ENCODE data around the gene GABRB2. TPM values are rescaled to one million over a fixed set of nuclear protein-coding genes. Genes with fewer than 3 reads are reported as not detected.

Gene GABRB2
- not detected for total RNA-seq (2021; ENCODE audit: unreplicated experiment)
- not detected for polyA plus RNA-seq (2012; ENCODE audit: insufficient read length)
- percentile 1 among the genes with signal in this experiment for Bru-seq, nascent RNA
- percentile 0 among the genes with signal in this experiment for BruChase-seq, experiment 1, labeled RNA remaining after a 2-hour chase
- percentile 2 among the genes with signal in this experiment for BruChase-seq, experiment 2, labeled RNA remaining after a 6-hour chase
- long read RNA-seq: 0 reads

DNA sequence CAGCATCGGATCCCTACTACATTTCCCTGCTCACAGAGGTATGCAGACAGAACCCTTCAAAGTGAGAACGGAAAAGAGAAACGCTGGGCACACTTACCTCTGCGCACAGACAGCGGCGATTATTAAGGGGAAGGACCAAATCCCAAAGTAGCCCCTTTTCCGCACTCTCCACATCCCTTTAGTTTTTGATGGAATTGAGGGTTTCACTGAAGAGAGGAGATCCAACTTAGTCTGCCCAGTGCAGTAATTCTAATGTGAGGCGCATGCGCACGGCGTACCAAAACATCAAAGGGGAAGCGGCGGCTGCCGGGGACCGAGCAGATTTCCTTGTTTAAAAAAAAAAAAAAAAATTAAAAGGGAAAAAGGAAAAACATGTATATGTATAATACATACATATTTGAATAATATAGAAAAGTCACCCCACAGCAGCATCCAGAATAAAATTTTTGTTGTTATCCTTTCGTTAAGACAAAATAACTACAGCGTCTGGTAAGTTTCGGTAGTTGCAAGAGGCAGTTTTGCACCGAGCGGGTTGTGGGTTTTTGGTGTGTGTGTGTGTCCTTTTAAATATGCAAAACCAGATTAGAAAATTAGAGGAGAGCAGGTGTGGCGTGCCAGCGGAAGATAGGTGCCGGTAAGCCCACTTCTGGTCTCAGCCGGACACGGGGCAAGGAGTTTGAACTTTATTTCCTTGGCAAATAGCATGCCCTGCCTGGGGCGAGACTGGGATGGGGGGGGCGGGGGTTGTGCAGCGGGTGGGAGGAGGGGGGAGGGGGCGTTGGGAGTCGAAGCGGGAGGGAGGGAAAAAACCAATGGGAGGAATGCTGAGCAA lies at the start of gene GABRB2:
Gene GABRB2 (minus strand): TSS at position 256 of the 832 bp plus-strand sequence. CDS start 82 bp downstream, at position 174.
- Histone ChIP-seq H3K27me3 (ENCODE audit: control insufficient read depth, insufficient read depth, low read length) (peaks cover 19% of the 10 kb centered on the region), H3K4me1 (ENCODE audit: control insufficient read depth, insufficient read depth, low read length) (peaks cover 3% of the 10 kb centered on the region; the same call in 1 of the 2 replicates), H3K27ac (ENCODE audit: low read length) (no peak within 1 kb of the TSS), H3K9me3 (ENCODE audit: control insufficient read depth, insufficient read depth, low read depth, low read length) (no peaks in the 10 kb centered on the region), H3K36me3 (ENCODE audit: control insufficient read depth, insufficient read depth, low read length) (no peaks in the 10 kb centered on the region), H3K4me3 (ENCODE audit: low read depth in 2 of 2, low read length in 2 of 2) (peak within 1 kb of the TSS; percentile 25 to 48)
- 0 out of 2 replicates have a peak, but pooled peaks have one; percentile 32 for ATAC-seq
- CTCF ChIA-PET: no interaction called here
- DNase-seq (ENCODE audit: low read depth, low spot score): no peak
- peak; percentile 98 for TF ChIP-seq TCF7L2 (IDR thresholded peaks at IDR 0.05; ENCODE audit: low read depth, low read length)
- TF ChIP-seq, protein P1, sequence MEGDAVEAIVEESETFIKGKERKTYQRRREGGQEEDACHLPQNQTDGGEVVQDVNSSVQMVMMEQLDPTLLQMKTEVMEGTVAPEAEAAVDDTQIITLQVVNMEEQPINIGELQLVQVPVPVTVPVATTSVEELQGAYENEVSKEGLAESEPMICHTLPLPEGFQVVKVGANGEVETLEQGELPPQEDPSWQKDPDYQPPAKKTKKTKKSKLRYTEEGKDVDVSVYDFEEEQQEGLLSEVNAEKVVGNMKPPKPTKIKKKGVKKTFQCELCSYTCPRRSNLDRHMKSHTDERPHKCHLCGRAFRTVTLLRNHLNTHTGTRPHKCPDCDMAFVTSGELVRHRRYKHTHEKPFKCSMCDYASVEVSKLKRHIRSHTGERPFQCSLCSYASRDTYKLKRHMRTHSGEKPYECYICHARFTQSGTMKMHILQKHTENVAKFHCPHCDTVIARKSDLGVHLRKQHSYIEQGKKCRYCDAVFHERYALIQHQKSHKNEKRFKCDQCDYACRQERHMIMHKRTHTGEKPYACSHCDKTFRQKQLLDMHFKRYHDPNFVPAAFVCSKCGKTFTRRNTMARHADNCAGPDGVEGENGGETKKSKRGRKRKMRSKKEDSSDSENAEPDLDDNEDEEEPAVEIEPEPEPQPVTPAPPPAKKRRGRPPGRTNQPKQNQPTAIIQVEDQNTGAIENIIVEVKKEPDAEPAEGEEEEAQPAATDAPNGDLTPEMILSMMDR (IDR thresholded peaks at IDR 0.05): no peak
- no peak for TF ChIP-seq SIN3A (IDR thresholded peaks at IDR 0.05; ENCODE audit: borderline replicate concordance, insufficient read depth, low read depth, low read length)
- no peak for TF ChIP-seq POLR2AphosphoS5 (IDR thresholded peaks at IDR 0.05; ENCODE audit: low read depth, low read length)
- TF ChIP-seq, protein P2, sequence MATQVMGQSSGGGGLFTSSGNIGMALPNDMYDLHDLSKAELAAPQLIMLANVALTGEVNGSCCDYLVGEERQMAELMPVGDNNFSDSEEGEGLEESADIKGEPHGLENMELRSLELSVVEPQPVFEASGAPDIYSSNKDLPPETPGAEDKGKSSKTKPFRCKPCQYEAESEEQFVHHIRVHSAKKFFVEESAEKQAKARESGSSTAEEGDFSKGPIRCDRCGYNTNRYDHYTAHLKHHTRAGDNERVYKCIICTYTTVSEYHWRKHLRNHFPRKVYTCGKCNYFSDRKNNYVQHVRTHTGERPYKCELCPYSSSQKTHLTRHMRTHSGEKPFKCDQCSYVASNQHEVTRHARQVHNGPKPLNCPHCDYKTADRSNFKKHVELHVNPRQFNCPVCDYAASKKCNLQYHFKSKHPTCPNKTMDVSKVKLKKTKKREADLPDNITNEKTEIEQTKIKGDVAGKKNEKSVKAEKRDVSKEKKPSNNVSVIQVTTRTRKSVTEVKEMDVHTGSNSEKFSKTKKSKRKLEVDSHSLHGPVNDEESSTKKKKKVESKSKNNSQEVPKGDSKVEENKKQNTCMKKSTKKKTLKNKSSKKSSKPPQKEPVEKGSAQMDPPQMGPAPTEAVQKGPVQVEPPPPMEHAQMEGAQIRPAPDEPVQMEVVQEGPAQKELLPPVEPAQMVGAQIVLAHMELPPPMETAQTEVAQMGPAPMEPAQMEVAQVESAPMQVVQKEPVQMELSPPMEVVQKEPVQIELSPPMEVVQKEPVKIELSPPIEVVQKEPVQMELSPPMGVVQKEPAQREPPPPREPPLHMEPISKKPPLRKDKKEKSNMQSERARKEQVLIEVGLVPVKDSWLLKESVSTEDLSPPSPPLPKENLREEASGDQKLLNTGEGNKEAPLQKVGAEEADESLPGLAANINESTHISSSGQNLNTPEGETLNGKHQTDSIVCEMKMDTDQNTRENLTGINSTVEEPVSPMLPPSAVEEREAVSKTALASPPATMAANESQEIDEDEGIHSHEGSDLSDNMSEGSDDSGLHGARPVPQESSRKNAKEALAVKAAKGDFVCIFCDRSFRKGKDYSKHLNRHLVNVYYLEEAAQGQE (IDR thresholded peaks at IDR 0.05; ENCODE audit: insufficient read depth in 1 of 2, low read depth in 2 of 2, low read length in 1 of 2): no peak
- in situ Hi-C loops (cut with HindIII; ENCODE audit: low pct_unique_long_range_greater_than_20kb, low sequenced_read_pairs): no loop called here
- POLR2A ChIA-PET: no interaction called here
- intact Hi-C loops (cut with micrococcal nuclease; ENCODE audit: unreplicated experiment): no loop called here
- no TSS peak for BruUV-seq (replicated peaks)

DNA sequence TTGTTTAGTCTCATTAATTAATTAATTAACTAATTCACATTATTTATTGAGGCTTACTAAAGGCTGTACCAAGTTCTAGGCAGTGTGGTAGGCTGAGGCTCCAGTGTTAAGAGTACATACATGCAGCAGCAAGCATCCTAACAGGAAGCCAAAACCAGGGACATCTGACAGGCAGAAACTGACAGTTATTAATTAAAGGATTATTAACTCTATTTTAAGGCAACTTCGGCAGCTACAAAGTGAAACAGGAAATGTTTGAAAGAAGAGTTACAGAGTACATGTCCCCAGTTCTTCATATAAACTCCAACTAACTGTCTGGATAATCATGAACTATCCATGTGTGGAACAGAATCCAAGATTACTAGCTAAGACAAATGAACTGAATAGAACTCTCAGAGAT lies 39.3 kb upstream of the GABRB2 start:
- in situ Hi-C loops (cut with HindIII; ENCODE audit: low pct_unique_long_range_greater_than_20kb, low sequenced_read_pairs) (no loop called here), intact Hi-C loops (cut with micrococcal nuclease; ENCODE audit: unreplicated experiment) (no loop called here)
- TF ChIP-seq, protein P1 (IDR thresholded peaks at IDR 0.05): no peak
- TF ChIP-seq TCF7L2 (IDR thresholded peaks at IDR 0.05; ENCODE audit: low read depth, low read length) (no peak), SIN3A (IDR thresholded peaks at IDR 0.05; ENCODE audit: borderline replicate concordance, insufficient read depth, low read depth, low read length) (no peak), POLR2AphosphoS5 (IDR thresholded peaks at IDR 0.05; ENCODE audit: low read depth, low read length) (no peak)
- TF ChIP-seq, protein P2 (IDR thresholded peaks at IDR 0.05; ENCODE audit: insufficient read depth in 1 of 2, low read depth in 2 of 2, low read length in 1 of 2): no peak
- H3K36me3 ChIP-seq (ENCODE audit: control insufficient read depth, insufficient read depth, low read length): no peaks in the 10 kb centered on the region
- BruUV-seq (replicated peaks): no TSS peak
- ChIA-PET POLR2A (no interaction called here), CTCF (no interaction called here)
- no peaks in the 10 kb centered on the region for H3K9me3 ChIP-seq (ENCODE audit: control insufficient read depth, insufficient read depth, low read depth, low read length)
- DNase-seq (ENCODE audit: low read depth, low spot score) (no peak), ATAC-seq (no peak)
- H3K4me3 ChIP-seq (ENCODE audit: low read depth in 2 of 2, low read length in 2 of 2): no peak overlapping the region
- H3K4me1 ChIP-seq (ENCODE audit: control insufficient read depth, insufficient read depth, low read length): no peaks in the 10 kb centered on the region
- H3K27me3 ChIP-seq (ENCODE audit: control insufficient read depth, insufficient read depth, low read length): no peaks in the 10 kb centered on the region
- no peak overlapping the region for H3K27ac ChIP-seq (ENCODE audit: low read length)

Measured in Panc1 (cell line).